HFF-Myc (cell line): ENCODE measurements around the gene RDH5.

Experiments used
- DNase-seq: peaks from one replicate; pipeline ENCODE4 v3.0.0-alpha.2; 2011; ENCODE audit warnings: low read depth; ENCODE audit errors: extremely low read depth
- H3K4me3 ChIP-seq: replicated peaks from 2 replicates; pipeline ENCODE4 v1.5.1; 2011; ENCODE audit warnings: low read depth, mild to moderate bottlenecking, control low read depth, low read length
- TF ChIP-seq, protein P1 (sequence below): IDR thresholded peaks from 2 replicates; pipeline ENCODE4 v1.5.1; 2012; ENCODE audit warnings: mild to moderate bottlenecking, low read depth, low read length, control low read depth; ENCODE audit errors: missing control alignments

RDH5 gene

DNA sequence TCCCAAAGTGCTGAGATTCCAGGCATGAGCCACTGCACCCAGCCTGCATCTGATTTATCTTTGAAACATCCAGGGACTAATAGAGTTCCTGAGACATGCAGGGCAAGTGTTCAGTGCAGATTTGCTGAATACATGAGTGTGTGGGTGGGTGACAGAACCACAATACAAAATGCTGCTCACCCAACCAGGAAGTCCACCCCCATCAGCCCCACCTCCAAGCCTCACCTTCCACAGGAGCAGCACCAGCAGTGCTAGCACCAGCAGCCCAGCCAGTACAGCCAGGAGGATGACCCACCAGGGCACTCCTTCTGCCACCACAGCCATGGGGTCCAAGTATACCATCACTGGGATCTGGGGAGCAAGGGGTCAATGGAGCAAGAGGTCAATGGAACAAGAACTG lies 32.4 kb upstream of the RDH5 start:
- DNase-seq: no peak
- H3K4me3 ChIP-seq: no peak overlapping the region
- TF ChIP-seq, protein P1, sequence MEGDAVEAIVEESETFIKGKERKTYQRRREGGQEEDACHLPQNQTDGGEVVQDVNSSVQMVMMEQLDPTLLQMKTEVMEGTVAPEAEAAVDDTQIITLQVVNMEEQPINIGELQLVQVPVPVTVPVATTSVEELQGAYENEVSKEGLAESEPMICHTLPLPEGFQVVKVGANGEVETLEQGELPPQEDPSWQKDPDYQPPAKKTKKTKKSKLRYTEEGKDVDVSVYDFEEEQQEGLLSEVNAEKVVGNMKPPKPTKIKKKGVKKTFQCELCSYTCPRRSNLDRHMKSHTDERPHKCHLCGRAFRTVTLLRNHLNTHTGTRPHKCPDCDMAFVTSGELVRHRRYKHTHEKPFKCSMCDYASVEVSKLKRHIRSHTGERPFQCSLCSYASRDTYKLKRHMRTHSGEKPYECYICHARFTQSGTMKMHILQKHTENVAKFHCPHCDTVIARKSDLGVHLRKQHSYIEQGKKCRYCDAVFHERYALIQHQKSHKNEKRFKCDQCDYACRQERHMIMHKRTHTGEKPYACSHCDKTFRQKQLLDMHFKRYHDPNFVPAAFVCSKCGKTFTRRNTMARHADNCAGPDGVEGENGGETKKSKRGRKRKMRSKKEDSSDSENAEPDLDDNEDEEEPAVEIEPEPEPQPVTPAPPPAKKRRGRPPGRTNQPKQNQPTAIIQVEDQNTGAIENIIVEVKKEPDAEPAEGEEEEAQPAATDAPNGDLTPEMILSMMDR: no peak

DNA sequence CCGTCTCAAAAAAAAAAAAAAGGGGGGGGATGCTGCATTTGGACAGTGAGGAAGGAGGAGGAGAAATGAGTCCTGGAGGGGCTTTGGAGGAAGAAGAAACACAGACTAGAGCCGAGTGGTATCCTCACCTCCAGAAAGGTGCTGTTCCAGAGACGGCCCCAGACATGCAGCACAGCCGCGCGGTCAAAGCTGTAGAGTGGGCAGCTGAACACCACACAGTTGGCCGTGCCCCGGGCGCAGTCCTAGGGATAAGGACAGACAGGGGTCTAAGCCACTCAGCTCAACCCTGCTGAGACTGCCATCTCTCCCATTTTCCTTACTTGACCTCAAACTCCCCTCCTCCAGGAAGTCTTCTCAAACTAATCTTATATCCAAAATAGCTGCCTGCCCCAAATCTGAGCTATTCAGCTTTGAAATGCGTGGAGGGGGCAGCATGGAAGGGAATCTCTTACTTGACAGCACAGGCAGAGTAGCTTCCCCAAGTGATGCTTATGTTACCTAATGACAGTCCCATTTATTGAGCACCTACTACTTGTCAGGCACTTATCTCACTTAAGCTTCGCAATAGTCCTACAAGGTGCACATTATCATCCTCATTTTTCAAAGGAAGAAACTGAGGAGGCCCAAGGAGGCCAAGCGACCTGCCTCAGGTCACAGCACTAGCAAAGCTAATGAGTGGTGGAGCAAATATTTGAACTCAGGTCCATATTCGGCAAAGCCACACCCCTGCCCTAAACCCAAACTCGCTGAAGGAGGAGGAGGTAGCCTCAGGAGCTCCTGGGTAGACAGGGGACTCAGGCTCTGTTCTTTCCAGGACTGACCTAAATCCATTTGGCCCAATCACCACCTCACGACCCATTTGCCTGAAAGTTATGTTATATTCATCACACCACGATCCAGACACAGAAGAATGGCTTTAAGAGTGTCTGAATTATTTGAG lies 31.2 kb upstream of the RDH5 start:
- DNase-seq: no peak
- TF ChIP-seq, protein P1: no peak
- H3K4me3 ChIP-seq: no peak overlapping the region

DNA sequence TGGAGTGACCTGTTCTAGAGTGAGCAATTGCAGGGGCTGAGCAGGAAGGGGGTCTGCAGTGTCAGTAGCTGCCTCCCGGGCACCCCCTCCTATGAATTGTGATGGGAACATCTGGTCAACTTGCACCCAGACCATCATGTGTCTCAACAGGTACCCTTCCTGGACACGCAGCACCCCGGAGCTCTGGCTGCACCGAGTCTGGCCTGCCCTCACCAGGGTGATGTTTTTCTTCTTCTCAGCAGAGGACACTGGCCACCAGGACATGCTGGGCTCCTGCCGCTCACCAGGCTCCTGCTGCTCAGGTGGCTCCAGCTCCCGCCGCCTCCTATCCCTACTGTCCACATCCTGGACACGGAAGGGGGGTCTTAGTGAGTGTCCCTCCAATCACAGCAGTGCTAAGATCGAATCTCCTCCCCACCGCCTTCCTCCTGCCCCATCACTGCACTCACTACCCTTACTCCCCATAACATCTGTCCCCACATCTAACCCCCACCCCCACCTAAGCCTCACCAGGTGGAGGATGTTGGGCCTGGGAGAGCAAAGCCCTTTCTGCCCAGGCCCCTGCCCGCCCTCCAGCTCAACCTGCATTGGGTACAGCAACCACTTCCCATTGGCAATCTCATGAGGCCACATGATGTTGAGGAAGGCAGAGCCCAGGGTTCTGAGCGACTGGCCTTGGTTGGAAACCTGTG lies 27.4 kb upstream of the RDH5 start:
- no peak overlapping the region for H3K4me3 ChIP-seq
- TF ChIP-seq, protein P1: no peak
- DNase-seq: no peak

DNA sequence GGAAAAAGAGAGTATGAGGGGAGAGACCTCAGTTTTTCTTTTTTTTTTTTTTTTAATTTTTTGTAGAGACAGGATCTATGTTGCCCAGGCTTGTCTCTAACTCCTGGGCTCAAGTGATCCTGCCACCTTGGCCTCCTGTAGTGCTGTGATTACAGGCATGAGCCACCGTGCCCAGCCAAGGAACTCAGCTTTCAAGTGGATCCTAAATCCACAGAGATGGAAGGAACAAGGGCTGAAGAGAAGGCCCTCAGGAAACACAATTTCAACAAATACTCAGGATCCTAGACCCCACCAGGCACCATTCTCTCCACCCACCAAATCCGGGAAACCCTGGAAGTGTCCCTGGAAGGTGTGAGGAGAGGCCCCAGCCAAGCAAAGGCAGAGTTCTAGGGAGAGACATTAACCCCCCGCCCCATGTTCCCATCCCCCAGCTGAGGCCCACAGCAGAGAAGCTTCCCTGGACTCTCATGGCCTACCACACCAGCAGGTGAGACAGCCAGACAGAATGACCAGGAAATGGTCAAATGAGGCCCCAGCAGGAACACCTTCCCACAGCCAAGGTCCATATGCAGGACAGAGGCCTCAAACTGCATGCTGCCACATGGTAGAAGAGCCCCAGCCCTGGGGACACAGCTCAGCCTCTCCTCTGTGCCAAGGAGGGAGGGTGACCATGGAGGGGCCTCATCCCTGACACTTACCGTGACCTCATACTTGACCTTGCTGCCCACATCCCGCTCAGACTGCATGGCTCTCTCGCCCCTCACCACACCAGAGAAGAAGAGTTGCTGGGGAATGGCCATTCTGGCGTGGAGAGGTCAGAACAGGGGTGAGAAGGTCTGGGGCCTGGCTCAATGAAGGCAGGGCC lies 26.6 kb upstream of the RDH5 start:
- H3K4me3 ChIP-seq: no peak overlapping the region
- TF ChIP-seq, protein P1: no peak
- no peak for DNase-seq

DNA sequence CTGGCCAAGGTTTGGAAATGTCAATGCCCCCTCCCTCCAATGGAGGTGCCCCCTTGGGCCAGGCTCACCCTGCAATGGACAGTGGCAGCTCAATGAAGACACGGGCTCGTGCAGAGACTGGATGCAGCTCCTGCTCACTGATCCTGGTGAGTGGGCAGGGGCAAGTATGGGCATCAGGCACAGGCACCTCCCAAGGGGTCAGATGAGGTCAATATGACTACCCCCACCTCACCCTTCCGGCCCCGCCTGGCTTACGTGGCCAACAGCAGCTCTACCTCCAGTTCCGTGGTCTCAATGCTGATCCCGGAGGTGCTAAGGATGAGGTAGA lies 26.0 kb upstream of the RDH5 start:
- no peak for DNase-seq

DNA sequence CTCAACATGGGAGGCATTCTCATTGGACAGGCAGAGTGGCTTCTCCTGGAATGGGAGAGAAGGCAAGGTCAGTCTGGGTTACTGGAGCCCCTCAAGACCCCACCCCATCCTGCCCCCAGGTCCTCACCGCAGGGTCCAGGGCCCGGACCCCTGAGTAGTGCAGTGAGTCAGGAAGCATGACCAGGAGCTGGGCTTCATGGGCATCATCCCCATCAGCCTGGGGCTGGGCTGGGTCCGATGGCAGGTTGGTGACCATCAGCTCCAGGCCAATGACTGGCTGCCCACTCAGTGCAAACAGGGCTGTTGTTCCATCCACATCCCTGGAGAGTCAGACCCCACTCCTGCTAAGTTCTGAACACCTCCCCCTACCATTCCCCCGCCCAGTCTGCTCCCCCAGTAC lies 25.5 kb upstream of the RDH5 start:
- DNase-seq: no peak
- no peak overlapping the region for H3K4me3 ChIP-seq
- TF ChIP-seq, protein P1: no peak

More for the DNA sequence above, 26.0 kb upstream of the RDH5 start:
- H3K4me3 ChIP-seq: no peak overlapping the region
- TF ChIP-seq, protein P1: no peak
